Non-pigmented ciliary epithelial cell (primary cell): Measurements from ENCODE around the gene RARA.

Source experiments
- DNase-seq: peaks from one replicate; pipeline ENCODE4 v3.0.0-alpha.2; 2010; ENCODE audit warnings: low read depth

Gene RARA

GRCh38 chr17:40316571-40317344, 7.8 kb downstream of the RARA start:
- DNase-seq: no peak

- no peak for DNase-seq
These were observed 8.4 kb downstream of the RARA start for GRCh38 chr17:40317345-40317873.

- no peak for DNase-seq
These were observed 9.2 kb downstream of the RARA start for GRCh38 chr17:40317880-40318829.

GRCh38 chr17:40318830-40319391, 9.9 kb downstream of the RARA start:
- DNase-seq: no peak

- DNase-seq: no peak
These were observed 10.9 kb downstream of the RARA start for GRCh38 chr17:40319651-40320540.

- DNase-seq: no peak
These were observed 12.0 kb downstream of the RARA start for GRCh38 chr17:40320756-40321523.

GRCh38 chr17:40321524-40321929, 12.5 kb downstream of the RARA start:
- no peak for DNase-seq

GRCh38 chr17:40321961-40322357, 13.0 kb downstream of the RARA start:
- no peak for DNase-seq

GRCh38 chr17:40322358-40323315, 13.7 kb downstream of the RARA start:
- no peak for DNase-seq

- no peak for DNase-seq
These were observed 14.7 kb downstream of the RARA start for GRCh38 chr17:40323391-40324381.

GRCh38 chr17:40325156-40326013, 16.4 kb downstream of the RARA start:
- no peak for DNase-seq

GRCh38 chr17:40326014-40326831, 17.2 kb downstream of the RARA start:
- no peak for DNase-seq

- DNase-seq: no peak
These were observed 17.8 kb downstream of the RARA start for GRCh38 chr17:40326832-40327199.

- no peak for DNase-seq
These were observed 18.3 kb downstream of the RARA start for GRCh38 chr17:40327244-40327729.

GRCh38 chr17:40327735-40328385, 18.9 kb downstream of the RARA start:
- DNase-seq: no peak

- DNase-seq: no peak
These were observed 19.4 kb downstream of the RARA start for GRCh38 chr17:40328386-40328766.
